Activated T-cell treated with anti-CD3 and anti-CD28 coated beads for 1 hour (primary cell): ENCODE data around the gene RAB12.
"Not testable (repeated sequence)": the region's sequence is repeated elsewhere in the genome, so short reads cannot be mapped to it uniquely, and the experiment has no call there.

ENCODE experiments used
- DNase-seq: peaks from one replicate; pipeline ENCODE4 v3.0.0-alpha.2; 2020; ENCODE audit warnings: low read depth

Gene RAB12, protein sequence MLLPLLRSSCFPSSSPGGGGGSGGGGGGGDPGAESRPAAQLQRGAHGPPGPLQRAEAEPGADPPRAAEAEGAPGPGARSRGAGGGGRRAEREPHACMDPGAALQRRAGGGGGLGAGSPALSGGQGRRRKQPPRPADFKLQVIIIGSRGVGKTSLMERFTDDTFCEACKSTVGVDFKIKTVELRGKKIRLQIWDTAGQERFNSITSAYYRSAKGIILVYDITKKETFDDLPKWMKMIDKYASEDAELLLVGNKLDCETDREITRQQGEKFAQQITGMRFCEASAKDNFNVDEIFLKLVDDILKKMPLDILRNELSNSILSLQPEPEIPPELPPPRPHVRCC

GRCh38 chr18:8608795-8609658, at the start of gene RAB12:
RAB12 (plus strand) TSS chr18:8609437; CDS start chr18:8609440, 3 bp downstream.
- DNase-seq = peak; percentile 78

DNA sequence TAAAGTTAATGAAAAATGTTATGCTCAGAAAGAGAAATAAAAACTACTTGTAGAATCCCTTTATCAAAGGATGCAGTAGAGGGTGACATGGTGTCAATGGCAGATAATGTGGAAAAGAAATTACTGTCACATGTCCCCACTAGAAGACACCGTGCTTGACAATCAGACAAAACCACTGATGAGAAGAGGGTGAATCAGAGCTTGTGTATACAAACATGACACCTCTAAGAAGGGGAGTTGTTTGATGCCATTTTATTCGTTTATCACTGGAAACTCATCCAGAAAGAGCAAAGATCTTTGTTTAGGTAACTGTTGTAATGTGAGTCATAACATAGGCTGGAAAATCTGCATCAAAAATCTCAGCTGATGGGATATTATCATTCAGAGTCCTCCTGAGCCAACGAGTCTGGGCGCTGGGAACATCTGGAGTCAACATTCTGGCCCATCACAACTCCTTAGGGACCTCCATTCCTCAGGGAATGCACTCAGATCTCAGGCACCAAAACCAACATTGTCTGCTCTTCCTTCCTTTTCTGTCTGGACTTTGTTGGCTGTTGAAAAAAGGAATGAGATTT, 49.5 kb upstream of the RAB12 start:
- DNase-seq = no peak

DNA sequence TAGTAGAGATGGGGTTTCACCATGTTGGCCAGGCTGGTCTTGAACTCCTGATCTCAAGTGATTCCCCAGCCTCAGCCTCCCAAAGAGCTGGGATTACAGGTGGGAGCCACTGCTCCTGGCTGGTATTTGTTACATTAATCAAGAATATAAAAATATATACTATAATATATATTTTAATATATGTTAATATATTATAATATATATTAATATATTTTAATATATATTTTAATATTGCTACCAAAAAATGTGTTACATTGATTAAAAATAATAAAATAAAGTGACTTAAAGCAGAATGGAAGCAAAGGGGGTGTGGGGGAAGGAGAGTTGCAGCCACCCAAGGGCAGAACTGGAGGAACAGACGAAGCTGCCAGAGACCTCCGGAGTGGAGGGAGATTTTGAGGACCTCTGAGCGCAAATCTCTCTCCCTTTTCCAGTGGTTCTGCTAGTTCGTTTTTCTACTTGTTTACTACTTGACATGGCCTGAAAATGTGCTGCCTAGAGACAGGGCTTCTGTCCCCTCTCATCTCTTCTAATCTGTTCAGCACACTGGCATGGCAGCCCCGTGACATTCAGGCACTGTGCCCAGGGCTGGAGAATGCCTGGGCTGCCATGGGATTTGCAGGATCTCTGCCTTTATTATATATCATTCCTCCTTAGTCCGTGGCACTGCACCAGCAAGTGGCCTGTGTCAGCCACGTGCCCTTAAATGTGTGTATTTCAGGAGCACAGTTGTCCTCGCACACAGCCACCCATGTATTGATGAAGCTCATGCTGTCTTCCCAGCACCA, 47.9 kb upstream of the RAB12 start:
- no peak for DNase-seq

GRCh38 chr18:8562070-8562469, 47.2 kb upstream of the RAB12 start:
- no peak for DNase-seq

DNA sequence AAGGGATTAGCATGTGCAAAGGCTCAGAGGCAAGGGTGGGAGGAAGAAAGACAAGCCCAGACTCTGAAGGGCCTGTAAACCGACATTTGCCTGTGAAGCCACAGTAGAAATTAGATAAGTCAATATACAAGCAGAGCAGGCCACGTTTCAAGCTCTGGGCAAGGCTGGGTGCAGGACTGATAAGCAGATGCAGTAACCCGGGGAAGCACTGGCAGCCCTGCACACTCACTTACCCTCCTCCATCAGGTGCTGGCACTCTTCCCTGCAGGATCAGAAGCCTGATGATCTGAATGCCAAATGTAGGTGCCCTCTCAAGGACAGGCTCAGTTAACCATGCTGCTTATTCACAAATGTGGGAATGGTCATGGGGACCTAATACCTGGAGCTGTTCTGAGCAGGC, 46.3 kb upstream of the RAB12 start:
- no peak for DNase-seq

GRCh38 chr18:8571399-8571798, 37.8 kb upstream of the RAB12 start:
- no peak for DNase-seq

DNA sequence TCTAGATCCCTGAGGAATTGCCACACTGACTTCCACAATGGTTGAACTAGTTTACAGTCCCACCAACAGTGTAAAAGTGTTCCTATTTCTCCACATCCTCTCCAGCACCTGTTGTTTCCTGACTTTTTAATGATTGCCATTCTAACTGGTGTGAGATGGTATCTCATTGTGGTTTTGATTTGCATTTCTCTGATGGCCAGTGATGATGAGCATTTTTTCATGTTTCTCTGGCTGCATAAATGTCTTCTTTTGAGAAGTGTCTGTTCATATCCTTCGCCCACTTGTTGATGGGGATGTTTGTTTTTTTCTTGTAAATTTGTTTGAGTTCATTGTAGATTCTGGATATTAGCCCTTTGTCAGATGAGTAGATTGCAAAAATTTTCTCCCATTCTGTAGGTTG, 35.5 kb upstream of the RAB12 start:
- not testable (repeated sequence) for DNase-seq

- no peak for DNase-seq
Measured at GRCh38 chr18:8584798-8585197, 24.4 kb upstream of the RAB12 start.

GRCh38 chr18:8586941-8587340, 22.3 kb upstream of the RAB12 start:
- DNase-seq = no peak

- no peak for DNase-seq
Measured at GRCh38 chr18:8595445-8595844, 13.8 kb upstream of the RAB12 start.

DNA sequence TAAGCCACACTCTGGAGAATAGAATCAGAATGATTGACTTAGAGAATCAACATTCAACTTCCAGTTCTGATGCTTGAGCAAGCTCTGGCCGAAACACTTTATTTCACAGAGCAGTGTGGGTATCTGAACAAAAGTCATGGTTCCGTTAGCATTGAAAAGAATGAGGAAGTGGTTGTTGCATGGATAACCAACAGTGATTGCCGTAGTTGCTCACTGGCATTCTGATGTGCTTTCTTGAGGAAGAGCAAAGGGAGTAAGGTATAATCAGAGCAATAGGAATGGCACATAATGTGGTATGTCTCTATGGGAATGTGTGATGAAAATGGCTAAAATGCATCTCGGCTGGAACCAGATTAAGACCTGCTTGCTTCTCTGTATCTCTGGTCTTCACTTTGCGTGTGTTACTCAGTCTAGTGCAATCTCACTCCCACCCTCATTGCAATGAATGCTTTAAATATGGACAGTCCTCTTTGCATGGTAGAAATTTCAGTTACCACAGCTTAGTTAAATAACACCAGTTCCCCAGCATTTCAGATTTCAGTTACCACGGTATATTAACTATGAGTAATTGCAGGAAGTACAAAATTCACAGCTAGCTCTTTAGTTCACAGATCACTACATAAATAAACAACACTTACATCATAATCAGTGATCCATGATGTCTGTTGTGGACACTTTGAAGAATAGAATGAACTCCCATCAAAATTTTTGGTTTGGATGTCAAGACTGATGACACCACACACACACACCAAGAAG, 7.8 kb upstream of the RAB12 start:
- DNase-seq = no peak

GRCh38 chr18:8602040-8602439, 7.2 kb upstream of the RAB12 start:
- no peak for DNase-seq

GRCh38 chr18:8602557-8602956, 6.7 kb upstream of the RAB12 start:
- no peak for DNase-seq

DNA sequence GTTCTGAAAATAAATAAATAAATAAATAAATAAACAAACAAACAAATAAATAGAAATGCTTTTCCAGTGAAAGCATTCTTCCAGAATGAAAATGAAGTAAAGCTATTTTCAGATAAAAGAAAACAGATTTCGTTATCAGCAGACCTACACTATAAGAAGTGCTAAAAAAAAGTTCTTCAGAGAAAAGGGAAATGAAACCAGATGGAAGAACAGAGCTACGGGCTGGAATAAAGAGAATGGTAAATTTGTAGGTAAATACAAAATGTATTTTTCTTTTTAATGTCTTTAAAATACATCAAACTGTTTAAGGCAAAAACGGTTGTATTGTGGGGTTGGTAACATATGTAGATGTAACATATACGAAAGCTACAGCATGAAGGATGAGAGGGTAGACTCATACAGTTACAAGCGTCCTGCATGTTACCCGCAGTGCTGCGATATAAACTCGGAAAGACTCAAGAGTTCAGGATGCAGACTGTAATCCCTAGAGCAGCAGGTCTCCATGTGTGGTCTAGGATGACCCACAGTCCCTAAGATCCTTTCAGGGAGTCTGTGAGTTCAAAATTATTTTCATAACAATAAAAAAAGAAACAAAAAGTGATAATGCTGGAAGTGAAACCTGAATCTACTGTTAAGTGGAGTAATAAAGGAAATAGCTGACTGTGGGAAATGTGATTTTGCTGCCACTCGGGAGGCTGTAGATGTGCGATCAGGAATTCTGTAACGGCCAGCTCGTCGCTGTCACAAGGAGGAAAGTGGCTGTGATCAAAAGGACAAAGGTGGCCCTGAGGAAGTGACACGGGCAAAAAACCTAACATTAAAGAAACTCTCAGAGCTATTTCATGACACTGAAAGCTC, 5.3 kb upstream of the RAB12 start:
- DNase-seq = no peak

DNA sequence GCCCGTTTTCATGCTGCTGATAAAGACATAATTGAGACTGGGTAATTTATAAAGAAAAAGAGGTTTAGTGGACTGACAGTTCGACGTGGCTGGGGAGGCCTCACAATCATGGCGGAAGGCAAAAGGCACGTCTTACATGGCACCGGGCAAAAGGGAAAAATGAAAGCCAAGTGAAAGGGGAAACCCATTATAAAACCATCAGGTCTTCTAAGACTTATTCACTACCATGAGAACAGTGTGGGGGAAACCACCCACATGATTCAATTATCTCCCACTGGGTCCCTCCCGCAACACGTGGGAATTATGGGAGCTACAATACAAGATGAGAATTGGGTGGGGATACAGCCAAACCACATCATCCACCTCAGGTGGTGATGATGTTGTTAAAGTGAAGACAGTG, 3.3 kb upstream of the RAB12 start:
- no peak for DNase-seq

DNA sequence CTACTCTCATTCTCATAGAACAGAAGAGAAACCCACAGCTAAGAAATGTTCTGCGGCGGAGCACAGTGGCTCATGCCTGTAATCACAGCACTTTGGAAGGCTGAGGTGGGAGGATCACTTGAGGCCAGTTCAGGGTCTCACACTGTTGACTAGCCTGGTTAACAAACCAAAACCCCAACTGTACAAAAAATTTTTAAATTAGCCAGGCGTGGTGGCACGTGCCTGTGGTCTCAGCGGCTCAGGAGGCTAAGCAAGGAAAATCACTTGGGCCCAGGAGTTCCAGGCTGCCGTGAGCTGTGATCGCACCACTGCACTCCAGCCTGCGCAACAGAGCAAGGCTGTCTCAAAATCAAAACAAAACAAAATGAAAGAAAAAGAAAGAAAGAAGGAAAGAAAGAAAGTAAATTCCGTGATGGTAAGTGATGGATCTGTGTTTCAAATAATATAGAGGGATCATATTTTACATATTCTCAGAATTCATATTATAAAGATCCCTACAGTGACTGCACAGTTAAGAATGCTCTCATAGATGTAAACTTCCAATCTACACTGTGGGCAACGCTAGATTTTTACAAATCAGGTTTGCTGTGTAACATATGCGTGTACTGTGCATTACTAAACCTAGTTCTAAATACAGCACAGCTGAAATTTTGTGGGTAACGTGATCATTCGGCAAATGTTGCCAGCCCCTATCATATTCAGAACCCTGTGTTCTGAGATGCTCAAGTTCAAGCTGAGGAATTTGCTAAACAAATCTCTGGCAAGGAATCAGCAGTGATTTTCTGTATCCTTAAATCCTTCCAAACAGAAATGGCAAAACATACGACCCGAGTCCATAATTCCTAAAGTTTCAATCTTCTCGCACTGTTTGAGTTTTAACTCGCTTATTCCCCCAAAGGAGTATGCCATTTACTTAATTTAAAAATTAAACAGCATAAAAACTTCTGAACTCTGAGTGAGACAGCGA, 1.2 kb upstream of the RAB12 start:
- DNase-seq = no peak

DNA sequence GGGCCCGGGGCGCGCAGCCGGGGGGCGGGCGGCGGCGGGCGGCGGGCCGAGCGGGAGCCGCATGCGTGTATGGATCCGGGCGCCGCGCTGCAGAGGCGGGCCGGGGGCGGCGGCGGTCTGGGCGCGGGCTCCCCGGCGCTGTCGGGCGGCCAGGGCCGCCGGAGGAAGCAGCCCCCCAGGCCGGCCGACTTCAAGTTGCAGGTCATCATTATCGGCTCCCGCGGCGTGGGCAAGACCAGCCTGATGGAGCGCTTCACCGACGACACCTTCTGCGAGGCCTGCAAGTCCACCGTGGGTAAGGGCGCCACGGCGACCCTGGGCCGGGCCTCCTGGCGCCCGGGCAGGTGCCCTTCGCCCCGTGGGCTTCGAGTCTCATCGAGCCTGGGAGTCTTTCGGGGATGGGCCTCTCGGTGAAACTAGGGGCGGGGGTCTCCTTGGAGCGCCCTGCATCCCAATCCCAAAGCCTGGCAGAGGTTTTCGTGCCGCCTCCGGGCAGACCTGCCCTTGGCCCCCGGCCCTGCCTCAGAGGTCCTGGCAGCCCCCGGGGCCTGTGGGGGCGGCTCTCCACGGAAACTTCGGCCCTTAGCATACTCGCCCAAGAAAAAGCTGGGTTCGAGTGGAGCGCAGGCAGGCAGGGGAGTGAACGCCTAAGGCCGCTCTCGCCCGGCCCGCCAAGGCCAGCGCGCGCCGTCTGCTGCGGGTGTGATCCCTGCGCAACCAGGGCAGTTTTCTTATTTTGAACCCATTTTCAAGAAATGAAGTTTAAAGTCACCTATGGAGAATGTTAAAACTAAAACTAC, 622 bp downstream of the RAB12 start:
- DNase-seq = no peak

- no peak for DNase-seq
Measured at GRCh38 chr18:8610459-8610851, 1.2 kb downstream of the RAB12 start.
